Neutrophil (primary cell): ENCODE measurements around the gene TRAPPC11.

Experiments
- H3K27ac ChIP-seq: fragments of 200-600 bp; sonication (generic); 2 replicates; pipeline ENCODE4 v1.5.1; 2016; ENCODE audit warnings: mild to moderate bottlenecking, moderate library complexity
- H3K27me3 ChIP-seq: fragments of 200-600 bp; sonication (generic); 2 replicates; pipeline ENCODE4 v1.6.0; 2016; ENCODE audit warnings: mild to moderate bottlenecking
- H3K36me3 ChIP-seq: fragments of 200-600 bp; sonication (generic); 2 replicates; pipeline ENCODE4 v1.5.1; 2017
- H3K4me1 ChIP-seq, 2 experiments: fragments of 200-600 bp in 1 of 2; sonication (generic) in 1 of 2; 1 replicate in 1 of 2; 2 replicates in 1 of 2; pipeline versions ENCODE4 v1.5.1 to v1.6.1; 2013 to 2016; ENCODE audit warnings: low read depth in 1 of 2, low read length in 1 of 2, mild to moderate bottlenecking in 1 of 2, moderate library complexity in 1 of 2; ENCODE audit not compliant: control insufficient read depth in 1 of 2, insufficient read depth in 1 of 2
- H3K4me3 ChIP-seq, 2 experiments: fragments of 200-600 bp in 1 of 2; sonication (generic) in 1 of 2; 1 replicate in 1 of 2; 2 replicates in 1 of 2; pipeline ENCODE4 v1.5.1; 2013 to 2016; ENCODE audit warnings: low read depth in 1 of 2, low read length in 1 of 2, mild to moderate bottlenecking in 1 of 2, moderate library complexity in 1 of 2
- H3K9me3 ChIP-seq: fragments of 200-600 bp; sonication (generic); 2 replicates; pipeline ENCODE4 v1.5.1; 2016
- CTCF ChIP-seq: fragments of 200-600 bp; sonication (generic); IDR thresholded peaks from 2 replicates; pipeline ENCODE4 v1.5.1; 2016; ENCODE audit warnings: antibody characterized with exemption

TRAPPC11 gene

GRCh38 chr4:183659029-183659871 lies at the start of gene TRAPPC11, which contains the start of gene RWDD4:
TRAPPC11 (plus strand) TSS chr4:183659293; CDS start chr4:183663868, 4,575 bp downstream.
RWDD4 (minus strand) TSS chr4:183659185; CDS start chr4:183658952, 233 bp downstream.
- Histone ChIP-seq H3K4me3 (peak within 1 kb of the TSS; percentile 77 to 89), H3K36me3 (peaks cover 5% of the 10 kb centered on the region), H3K27me3 (no peaks in the 10 kb centered on the region), H3K9me3 (no peaks in the 10 kb centered on the region), H3K27ac (peak within 1 kb of the TSS; percentile 97), H3K4me1 (peaks cover 23 to 29% of the 10 kb centered on the region in 2 experiments)
- TF ChIP-seq CTCF = peak; percentile 85

GRCh38 chr4:183610033-183610432 lies 49.1 kb upstream of the TRAPPC11 start:
- H3K27me3 ChIP-seq = peaks cover 5% of the 10 kb centered on the region
- H3K4me3 ChIP-seq = no peak overlapping the region
- no peaks in the 10 kb centered on the region for H3K9me3 ChIP-seq
- H3K27ac ChIP-seq = no peak overlapping the region
- no peaks in the 10 kb centered on the region for H3K4me1 ChIP-seq
- TF ChIP-seq CTCF = no peak
- no peaks in the 10 kb centered on the region for H3K36me3 ChIP-seq

- peaks cover 5% of the 10 kb centered on the region for H3K27me3 ChIP-seq
- H3K4me3 ChIP-seq = no peak overlapping the region
- no peaks in the 10 kb centered on the region for H3K36me3 ChIP-seq
- no peak for TF ChIP-seq CTCF
- no peaks in the 10 kb centered on the region for H3K4me1 ChIP-seq
- H3K9me3 ChIP-seq = no peaks in the 10 kb centered on the region
- no peak overlapping the region for H3K27ac ChIP-seq
Measured at GRCh38 chr4:183610613-183611012, 48.5 kb upstream of the TRAPPC11 start.

- H3K27me3 ChIP-seq = peaks cover 5% of the 10 kb centered on the region
- TF ChIP-seq CTCF = no peak
- no peaks in the 10 kb centered on the region for H3K36me3 ChIP-seq
- H3K9me3 ChIP-seq = no peaks in the 10 kb centered on the region
- no peak overlapping the region for H3K27ac ChIP-seq
- no peaks in the 10 kb centered on the region for H3K4me1 ChIP-seq
- H3K4me3 ChIP-seq = no peak overlapping the region
Measured at GRCh38 chr4:183611210-183611830, 47.8 kb upstream of the TRAPPC11 start.

GRCh38 chr4:183612329-183613250 lies 46.5 kb upstream of the TRAPPC11 start:
- Histone ChIP-seq H3K27me3 (peaks cover 5% of the 10 kb centered on the region), H3K4me1 (no peaks in the 10 kb centered on the region), H3K27ac (no peak overlapping the region), H3K36me3 (no peaks in the 10 kb centered on the region), H3K4me3 (no peak overlapping the region), H3K9me3 (no peaks in the 10 kb centered on the region)
- TF ChIP-seq CTCF = no peak
